Measurements from ENCODE around the gene HES3. TPM values are rescaled to one million over a fixed set of nuclear protein-coding genes. Genes with fewer than 3 reads are reported as not detected.

HES3 gene
- total RNA-seq, 2 experiments from 2014 or later, result not detected

DNA sequence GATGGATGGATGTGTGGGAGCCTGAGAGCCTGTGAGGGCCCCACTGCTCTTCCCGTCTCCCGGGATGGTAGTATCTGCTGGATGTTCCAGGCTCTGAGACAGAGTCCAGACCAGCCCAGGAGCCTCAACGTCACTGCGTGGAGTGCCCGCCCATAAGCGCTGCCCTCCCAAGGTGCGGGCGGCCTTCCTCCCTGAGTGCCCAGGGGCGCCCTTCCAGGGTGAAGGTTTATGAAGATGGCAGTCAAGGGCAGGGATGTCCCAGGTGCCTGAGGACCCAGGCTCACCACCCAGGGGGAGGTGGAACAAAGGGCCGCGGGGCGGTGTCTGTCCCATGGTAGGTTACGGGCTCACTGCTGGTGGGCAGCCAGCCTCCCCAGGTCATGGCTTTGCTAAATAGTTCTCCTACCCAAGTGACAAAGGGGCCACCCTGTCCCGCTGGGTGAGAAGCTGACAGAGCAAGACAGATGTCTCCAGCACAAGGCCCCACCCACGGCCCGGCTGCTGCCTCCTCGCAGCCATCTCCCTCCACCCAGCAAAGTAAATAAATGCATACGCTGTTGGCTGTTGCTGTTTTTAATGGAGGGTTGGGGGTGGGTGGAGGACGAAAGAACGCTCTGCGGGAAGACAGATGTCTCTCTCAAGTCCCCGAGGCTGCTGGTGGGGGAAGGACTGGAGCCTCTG, 25.9 kb downstream of the HES3 start:
- intact Hi-C loops (cut with micrococcal nuclease), result no loop called here
- no peaks in the 10 kb centered on the region for H3K36me3 Mint-ChIP-seq
- no peaks in the 10 kb centered on the region for H3K4me1 Mint-ChIP-seq (ENCODE audit: low read depth)
- DNase-seq, result no peak
- POLR2A ChIA-PET, result no interaction called here
- H3K4me3 Mint-ChIP-seq, result no peak overlapping the region
- no peaks in the 10 kb centered on the region for H3K27me3 Mint-ChIP-seq
- no peak overlapping the region for H3K27ac Mint-ChIP-seq
- H3K9me3 Mint-ChIP-seq, result no peaks in the 10 kb centered on the region
- CTCF ChIA-PET, result no interaction called here

DNA sequence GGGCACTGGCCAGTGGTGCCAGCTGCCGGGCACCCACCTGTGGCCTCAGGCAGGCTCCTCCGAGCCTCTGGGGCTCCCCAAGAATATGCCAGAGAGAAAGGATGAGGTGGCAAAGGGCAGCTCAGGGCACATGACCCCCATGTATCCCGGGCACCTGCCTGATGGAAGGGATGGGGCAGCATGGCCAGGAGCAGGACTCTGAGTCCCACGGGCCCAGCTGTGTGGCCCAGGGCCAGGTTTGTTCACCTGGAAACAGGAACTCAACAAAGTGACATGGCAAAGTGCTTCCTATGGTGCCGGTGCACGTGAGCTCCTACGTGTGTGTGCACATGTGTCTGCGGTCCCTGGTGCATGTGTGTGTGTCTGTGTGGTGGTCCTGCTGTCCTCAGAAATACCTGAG, 26.4 kb downstream of the HES3 start:
- Mint-ChIP-seq H3K27ac (no peak overlapping the region), H3K4me3 (no peak overlapping the region), H3K9me3 (no peaks in the 10 kb centered on the region), H3K4me1 (ENCODE audit: low read depth) (no peaks in the 10 kb centered on the region), H3K27me3 (no peaks in the 10 kb centered on the region), H3K36me3 (no peaks in the 10 kb centered on the region)
- no peak for DNase-seq
- ChIA-PET CTCF (no interaction called here), POLR2A (no interaction called here)
- intact Hi-C loops (cut with micrococcal nuclease), result no loop called here

DNA sequence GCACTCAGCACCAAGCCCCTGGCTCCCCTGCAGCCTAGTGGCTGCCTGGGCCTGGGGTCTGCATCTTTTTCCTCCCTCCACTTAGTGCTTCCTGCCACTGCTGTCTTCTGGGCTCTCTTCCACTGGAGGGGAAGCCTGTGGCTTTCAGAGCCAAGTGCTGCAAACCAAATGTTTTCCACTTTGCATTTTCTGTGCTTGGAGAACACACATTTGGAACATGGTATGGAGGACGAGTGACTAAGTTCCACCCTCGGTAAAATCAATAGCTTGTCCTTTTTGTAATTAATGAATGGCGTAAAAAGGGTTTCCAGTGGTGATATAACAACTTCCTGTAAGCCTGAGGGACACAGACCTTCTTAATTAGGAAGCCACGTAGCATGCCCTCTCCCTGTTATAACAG, 27.0 kb downstream of the HES3 start:
- H3K36me3 Mint-ChIP-seq, result no peaks in the 10 kb centered on the region
- H3K9me3 Mint-ChIP-seq, result no peaks in the 10 kb centered on the region
- H3K27ac Mint-ChIP-seq, result no peak overlapping the region
- H3K4me3 Mint-ChIP-seq, result no peak overlapping the region
- ChIA-PET CTCF (no interaction called here), POLR2A (no interaction called here)
- H3K27me3 Mint-ChIP-seq, result no peaks in the 10 kb centered on the region
- intact Hi-C loops (cut with micrococcal nuclease), result no loop called here
- H3K4me1 Mint-ChIP-seq (ENCODE audit: low read depth), result no peaks in the 10 kb centered on the region
- DNase-seq, result no peak

DNA sequence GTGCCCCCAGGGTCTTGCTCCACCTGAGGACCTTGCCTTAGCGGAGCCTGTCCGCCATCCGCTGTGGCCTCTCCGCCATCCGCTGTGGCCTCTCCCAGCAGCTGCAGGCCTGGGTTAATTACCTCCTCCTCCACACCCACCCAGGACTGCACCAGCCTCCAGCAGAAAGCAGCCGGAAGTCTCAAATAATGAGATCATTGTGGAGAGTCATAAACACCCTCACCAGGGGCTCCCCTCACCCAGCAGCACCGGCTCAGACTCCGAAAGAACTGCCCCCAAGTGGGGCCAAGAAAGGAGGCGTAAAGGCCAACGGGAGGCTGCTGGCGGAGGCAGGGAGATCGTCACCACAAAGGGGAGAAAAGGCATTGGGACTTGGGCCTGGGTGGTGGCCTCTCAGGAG, 27.6 kb downstream of the HES3 start:
- intact Hi-C loops (cut with micrococcal nuclease), result no loop called here
- H3K4me3 Mint-ChIP-seq, result no peak overlapping the region
- no peak for DNase-seq
- no peaks in the 10 kb centered on the region for H3K4me1 Mint-ChIP-seq (ENCODE audit: low read depth)
- H3K27ac Mint-ChIP-seq, result no peak overlapping the region
- POLR2A ChIA-PET, result no interaction called here
- CTCF ChIA-PET, result no interaction called here
- H3K27me3 Mint-ChIP-seq, result no peaks in the 10 kb centered on the region
- no peaks in the 10 kb centered on the region for H3K36me3 Mint-ChIP-seq
- H3K9me3 Mint-ChIP-seq, result no peaks in the 10 kb centered on the region

DNA sequence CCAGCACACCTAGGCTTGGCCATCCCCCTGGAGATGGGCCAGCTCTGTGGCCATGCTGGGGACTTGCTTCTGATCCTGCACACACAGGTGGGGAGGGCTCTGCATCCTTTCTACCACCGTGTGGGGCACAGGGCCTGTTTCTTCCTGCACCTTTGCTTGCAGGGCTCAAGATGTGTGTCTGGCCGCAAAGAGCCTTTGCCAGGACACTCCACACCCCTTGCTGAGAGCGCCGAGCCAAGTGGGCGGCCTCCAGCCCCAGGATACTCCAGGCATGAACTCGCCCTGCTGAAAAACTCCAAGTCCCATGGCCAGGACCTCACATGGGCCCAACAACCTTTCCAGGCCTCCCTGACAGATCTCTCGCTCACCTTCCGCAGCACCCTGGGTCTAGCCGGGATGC, 28.5 kb downstream of the HES3 start:
- Mint-ChIP-seq H3K4me1 (ENCODE audit: low read depth) (no peaks in the 10 kb centered on the region), H3K36me3 (no peaks in the 10 kb centered on the region), H3K4me3 (no peak overlapping the region), H3K27ac (no peak overlapping the region), H3K27me3 (no peaks in the 10 kb centered on the region), H3K9me3 (no peaks in the 10 kb centered on the region)
- intact Hi-C loops (cut with micrococcal nuclease), result no loop called here
- ChIA-PET POLR2A (no interaction called here), CTCF (no interaction called here)
- no peak for DNase-seq

DNA sequence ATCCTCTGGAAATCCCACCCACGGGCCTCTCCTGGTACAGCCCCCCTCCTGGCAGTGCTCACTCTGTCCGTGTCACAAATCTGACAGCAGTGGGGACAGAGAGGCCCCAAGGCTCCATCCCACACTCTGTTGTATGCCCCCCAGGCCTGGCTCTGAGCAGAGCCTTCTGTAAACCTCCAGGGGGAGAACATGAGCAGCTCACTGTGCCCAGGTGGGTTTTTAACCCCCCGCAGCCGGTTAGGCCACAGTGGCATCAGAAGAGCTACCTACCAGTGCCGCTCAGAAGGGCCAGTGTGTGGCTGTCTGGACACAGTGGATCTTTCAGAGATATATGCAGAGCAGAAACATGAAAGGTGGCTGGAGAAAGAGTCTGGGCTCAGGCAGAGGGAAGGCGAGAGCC, 28.9 kb downstream of the HES3 start:
- intact Hi-C loops (cut with micrococcal nuclease), result no loop called here
- Mint-ChIP-seq H3K4me1 (ENCODE audit: low read depth) (no peaks in the 10 kb centered on the region), H3K4me3 (no peak overlapping the region), H3K27me3 (no peaks in the 10 kb centered on the region), H3K9me3 (no peaks in the 10 kb centered on the region), H3K36me3 (no peaks in the 10 kb centered on the region), H3K27ac (no peak overlapping the region)
- DNase-seq, result no peak
- ChIA-PET POLR2A (no interaction called here), CTCF (no interaction called here)

DNA sequence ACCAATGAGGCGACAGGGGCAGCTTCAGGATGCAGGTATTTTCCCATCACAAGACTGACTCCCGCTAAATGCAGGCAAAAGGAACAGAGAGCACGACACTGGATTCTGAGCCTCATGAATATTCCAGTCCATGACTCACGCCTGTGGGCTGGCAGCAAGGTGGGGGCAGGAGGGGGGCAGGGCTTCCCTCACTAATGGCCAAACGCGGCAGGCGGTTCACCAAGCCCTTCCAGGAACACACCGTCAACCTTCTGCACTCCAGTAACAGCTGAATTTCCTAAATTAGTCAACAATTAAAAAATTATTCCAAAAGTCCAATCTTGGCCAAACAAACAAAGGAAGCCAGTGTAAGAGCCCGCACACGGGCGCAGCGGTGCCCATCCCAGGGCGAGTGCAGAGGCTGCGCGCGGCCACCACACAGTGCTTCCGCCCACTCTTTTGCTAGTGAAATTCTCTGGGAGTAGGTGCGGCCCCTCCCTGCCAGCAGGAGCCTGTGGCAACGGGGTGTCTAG, 29.5 kb downstream of the HES3 start:
- CTCF ChIA-PET, result no interaction called here
- POLR2A ChIA-PET, result no interaction called here

DNA sequence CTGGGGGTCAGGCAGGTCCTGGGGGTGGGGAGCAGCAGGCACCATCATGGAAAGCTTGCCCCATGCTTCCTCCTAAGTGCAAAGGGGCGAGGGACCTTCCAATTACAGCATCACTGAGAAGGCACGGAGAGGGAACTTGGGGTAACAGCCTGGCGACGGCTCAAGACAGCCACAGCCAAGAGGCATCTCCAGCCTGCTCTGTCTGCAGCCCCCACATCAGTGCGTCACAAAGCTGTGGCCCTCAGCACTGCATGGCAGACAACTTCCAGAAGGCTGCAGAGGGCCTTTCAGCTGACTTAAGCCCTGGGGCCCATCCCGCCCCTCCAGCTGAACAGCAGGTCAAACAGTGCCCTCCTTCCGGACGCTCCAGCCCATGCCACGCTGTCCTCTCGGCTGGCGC, 30.1 kb downstream of the HES3 start:
- Mint-ChIP-seq H3K36me3 (no peaks in the 10 kb centered on the region), H3K27me3 (no peaks in the 10 kb centered on the region), H3K4me1 (ENCODE audit: low read depth) (no peaks in the 10 kb centered on the region), H3K9me3 (no peaks in the 10 kb centered on the region), H3K27ac (no peak overlapping the region), H3K4me3 (no peak overlapping the region)
- CTCF ChIA-PET, result no interaction called here
- DNase-seq, result no peak
- POLR2A ChIA-PET, result no interaction called here
- intact Hi-C loops (cut with micrococcal nuclease), result no loop called here

More for the DNA sequence above, 29.5 kb downstream of the HES3 start:
- Mint-ChIP-seq H3K36me3 (no peaks in the 10 kb centered on the region), H3K27ac (no peak overlapping the region), H3K27me3 (no peaks in the 10 kb centered on the region), H3K4me3 (no peak overlapping the region), H3K9me3 (no peaks in the 10 kb centered on the region), H3K4me1 (ENCODE audit: low read depth) (no peaks in the 10 kb centered on the region)
- DNase-seq, result no peak
- intact Hi-C loops (cut with micrococcal nuclease), result no loop called here

DNA sequence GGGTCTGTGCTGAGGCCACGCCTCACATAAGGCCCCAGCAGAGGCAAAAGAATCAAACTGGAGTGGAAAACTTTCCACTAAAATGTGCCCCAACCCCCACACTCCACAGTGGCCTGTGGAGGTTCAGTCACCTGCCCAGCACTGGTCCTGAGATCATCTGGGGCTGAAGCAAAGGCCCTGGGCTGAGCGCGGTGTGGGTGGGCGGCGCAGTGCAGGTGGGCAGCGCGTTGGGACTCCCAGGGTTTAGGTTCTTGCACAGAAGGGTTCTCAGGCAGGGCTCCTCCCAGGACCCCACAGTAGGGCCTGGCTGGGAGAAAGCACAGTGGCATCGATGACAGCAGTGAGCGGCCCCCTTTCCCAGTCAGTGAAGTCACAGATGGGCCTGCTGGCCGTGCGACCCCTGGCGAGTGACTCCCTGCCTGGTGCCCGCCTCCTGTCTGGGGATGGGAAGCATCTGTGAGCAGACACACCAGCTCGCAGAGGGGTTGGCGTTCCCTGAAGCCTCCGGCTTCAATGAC, 30.7 kb downstream of the HES3 start:
- Mint-ChIP-seq H3K27me3 (no peaks in the 10 kb centered on the region), H3K9me3 (no peaks in the 10 kb centered on the region), H3K27ac (no peak overlapping the region), H3K36me3 (no peaks in the 10 kb centered on the region), H3K4me3 (no peak overlapping the region), H3K4me1 (ENCODE audit: low read depth) (no peaks in the 10 kb centered on the region)
- no peak for DNase-seq
- ChIA-PET CTCF (no interaction called here), POLR2A (no interaction called here)
- intact Hi-C loops (cut with micrococcal nuclease), result no loop called here

DNA sequence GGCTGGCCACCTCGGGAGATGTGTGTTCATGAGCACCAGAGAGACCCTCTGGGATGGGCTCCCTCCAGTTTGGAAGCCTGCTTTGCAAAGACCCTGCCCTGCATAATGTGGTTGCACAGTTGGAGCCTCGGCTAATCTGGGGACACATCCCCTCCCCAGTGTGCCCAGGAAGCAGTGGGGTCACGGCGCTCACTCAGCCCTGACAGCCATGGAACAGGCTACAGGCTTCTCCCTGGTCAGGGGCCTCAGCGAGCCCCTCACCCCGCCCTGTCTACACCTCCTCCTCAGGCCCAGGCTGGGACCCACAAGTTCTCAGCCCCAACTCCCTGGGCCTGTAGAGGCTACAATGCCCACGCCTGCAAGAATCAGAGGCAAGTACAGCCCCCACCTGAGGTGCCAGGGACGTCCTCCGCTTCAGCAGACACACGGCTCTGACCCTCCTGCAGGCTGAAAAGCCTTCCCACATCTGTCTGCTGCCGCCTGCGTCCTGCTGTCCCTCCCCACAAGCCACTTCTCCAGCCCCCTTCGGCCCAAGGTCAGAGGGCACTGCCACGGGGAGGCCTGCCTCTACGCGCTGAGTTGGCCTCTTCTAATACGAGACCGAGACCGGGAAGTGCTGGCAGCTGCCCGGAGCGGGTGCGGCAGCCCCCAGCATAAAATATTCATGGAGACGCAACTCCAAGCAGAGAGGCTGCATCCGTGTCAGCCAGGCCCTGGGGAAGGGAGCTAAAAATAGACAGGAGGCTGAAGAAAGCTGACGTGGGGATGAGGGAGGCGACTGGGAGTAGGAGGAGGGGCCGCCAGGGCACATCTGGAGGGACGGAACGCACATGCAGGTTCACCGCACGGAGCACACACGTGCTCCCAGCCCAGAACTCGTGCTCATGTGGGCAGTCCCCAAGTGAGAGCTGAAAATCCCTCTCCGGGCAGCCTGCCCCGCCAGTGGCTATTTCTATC, 32.1 kb downstream of the HES3 start:
- Mint-ChIP-seq H3K27ac (no peak overlapping the region), H3K36me3 (no peaks in the 10 kb centered on the region), H3K4me1 (ENCODE audit: low read depth) (no peaks in the 10 kb centered on the region), H3K9me3 (no peaks in the 10 kb centered on the region), H3K27me3 (no peaks in the 10 kb centered on the region), H3K4me3 (no peak overlapping the region)
- no peak for DNase-seq
- intact Hi-C loops (cut with micrococcal nuclease), result no loop called here
- ChIA-PET CTCF (no interaction called here), POLR2A (no interaction called here)

DNA sequence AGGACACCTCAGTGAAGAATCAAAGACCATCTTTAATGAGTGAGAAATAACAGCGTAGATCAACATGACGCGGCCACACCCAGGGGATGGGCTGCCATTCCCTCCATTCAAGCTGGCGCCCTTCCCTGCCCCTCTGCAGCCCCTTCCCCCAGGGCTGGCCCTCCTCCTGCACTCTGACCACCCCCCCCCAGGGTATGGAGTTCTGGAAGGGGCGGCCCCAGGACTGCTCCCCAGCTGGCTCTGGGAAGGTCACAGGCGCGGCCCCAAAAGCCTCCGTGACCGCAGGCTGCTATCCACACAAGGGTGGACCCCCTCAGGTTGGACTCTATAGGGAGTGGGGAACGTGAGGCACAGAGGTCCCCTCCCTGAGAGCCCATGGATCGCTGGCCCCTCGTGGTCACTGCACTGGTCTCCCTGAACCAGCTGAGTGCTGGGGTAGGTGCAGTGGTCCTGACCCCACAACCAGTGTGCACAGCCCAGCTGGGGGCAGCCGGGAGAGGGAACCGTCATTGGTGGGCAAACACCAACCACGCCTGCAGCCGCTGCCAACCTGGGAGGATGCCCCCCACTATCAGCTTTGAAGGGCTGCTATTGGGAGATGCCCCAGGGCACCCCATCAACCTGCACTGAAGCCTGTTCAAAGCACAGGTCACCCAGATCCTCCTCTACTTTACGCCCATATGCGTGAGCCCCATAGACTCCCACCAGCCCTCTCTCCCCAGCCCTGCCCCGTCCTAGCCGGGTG, 33.0 kb downstream of the HES3 start:
- intact Hi-C loops (cut with micrococcal nuclease), result no loop called here
- ChIA-PET CTCF (no interaction called here), POLR2A (no interaction called here)
- DNase-seq, result no peak
- no peaks in the 10 kb centered on the region for H3K27me3 Mint-ChIP-seq
- H3K27ac Mint-ChIP-seq, result no peak overlapping the region
- H3K4me3 Mint-ChIP-seq, result no peak overlapping the region
- H3K9me3 Mint-ChIP-seq, result no peaks in the 10 kb centered on the region
- no peaks in the 10 kb centered on the region for H3K4me1 Mint-ChIP-seq (ENCODE audit: low read depth)
- H3K36me3 Mint-ChIP-seq, result no peaks in the 10 kb centered on the region

DNA sequence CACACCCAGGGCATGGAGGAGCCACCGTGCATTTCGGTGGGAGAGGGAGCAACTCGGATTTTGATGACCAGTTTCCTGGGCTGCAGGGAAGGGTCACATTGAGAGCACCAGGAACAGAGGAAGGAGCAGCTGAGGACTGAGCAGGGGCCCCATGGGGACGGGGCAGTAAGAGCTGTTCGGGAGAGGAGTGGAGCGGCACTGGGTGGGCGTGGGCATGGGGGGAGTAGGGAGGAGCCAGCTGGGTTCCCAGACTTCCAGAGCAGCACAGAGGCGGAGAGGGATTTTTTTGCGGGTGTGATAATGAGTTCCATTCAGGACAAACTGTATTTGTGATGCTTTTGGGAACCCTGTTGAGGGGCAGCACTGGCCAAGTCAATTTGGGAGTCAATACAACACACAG, 34.3 kb downstream of the HES3 start:
- H3K36me3 Mint-ChIP-seq, result no peaks in the 10 kb centered on the region
- H3K9me3 Mint-ChIP-seq, result no peaks in the 10 kb centered on the region
- H3K4me1 Mint-ChIP-seq (ENCODE audit: low read depth), result no peaks in the 10 kb centered on the region
- intact Hi-C loops (cut with micrococcal nuclease), result no loop called here
- CTCF ChIA-PET, result no interaction called here
- no peak for DNase-seq
- POLR2A ChIA-PET, result no interaction called here
- H3K27me3 Mint-ChIP-seq, result no peaks in the 10 kb centered on the region
- H3K4me3 Mint-ChIP-seq, result no peak overlapping the region
- no peak overlapping the region for H3K27ac Mint-ChIP-seq

Measured in activated CD4-positive, alpha-beta memory T cell treated with anti-CD3 and anti-CD28 coated beads for 36 hours (primary cell).